Measurements from ENCODE around the gene HIRIP3.
"Not testable (repeated sequence)": the region's sequence is repeated elsewhere in the genome, so short reads cannot be mapped to it uniquely, and the experiment has no call there.

HIRIP3 gene

DNA sequence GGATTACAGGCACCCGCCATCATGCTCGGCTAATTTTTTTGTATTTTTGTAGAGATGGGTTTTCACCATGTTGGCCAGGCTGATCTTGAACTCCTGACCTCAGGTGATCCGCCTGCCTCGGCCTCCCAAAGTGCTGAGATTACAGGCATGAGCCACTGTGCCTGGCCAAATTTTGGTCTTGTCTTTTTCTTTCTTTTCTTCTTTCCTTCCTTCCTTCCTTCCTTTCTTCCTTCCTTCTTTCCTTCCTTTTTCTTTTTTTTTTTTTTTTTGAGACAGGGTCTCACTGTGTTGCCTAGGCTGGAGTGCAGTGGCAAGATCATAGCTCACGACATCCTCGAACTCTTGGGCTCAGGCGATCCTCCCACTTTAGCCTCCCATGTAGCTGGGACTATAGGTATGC, 20.0 kb upstream of the HIRIP3 start:
- not testable (repeated sequence) for DNase-seq

DNA sequence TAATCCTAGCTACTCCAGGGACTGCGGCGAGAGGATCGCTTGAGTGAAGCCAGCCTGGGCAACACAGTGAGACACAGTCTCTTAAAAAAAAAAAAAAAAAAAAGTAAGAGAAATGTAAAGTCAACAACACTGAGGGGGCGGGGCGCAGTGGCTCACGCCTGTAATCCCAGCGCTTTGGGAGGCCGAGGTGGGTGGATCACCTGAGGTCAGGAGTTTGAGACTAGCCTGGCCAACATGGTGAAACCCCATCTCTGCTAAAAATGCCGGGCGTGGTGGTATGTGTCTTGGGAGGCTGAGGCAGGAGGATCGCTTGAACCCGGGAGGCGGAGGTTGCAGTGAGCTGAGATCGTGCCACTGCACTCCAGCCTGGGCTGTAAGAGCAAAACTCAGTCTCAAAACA, 17.2 kb upstream of the HIRIP3 start:
- DNase-seq: not testable (repeated sequence)

GRCh38 chr16:30011714-30012504, 16.5 kb upstream of the HIRIP3 start:
- no peak for DNase-seq

- DNase-seq: no peak
Observed at GRCh38 chr16:30010844-30011713, 15.7 kb upstream of the HIRIP3 start, which contains the start of gene DOC2A. Gene DOC2A, minus strand, starts transcription at chr16:30011027. Its CDS starts 805 bp downstream, at chr16:30010222.

GRCh38 chr16:30009990-30010843, 14.8 kb upstream of the HIRIP3 start:
- DNase-seq: no peak

GRCh38 chr16:30009085-30009862, 13.9 kb upstream of the HIRIP3 start:
- no peak for DNase-seq

GRCh38 chr16:30007378-30007895, 12.0 kb upstream of the HIRIP3 start:
- DNase-seq: no peak

DNA sequence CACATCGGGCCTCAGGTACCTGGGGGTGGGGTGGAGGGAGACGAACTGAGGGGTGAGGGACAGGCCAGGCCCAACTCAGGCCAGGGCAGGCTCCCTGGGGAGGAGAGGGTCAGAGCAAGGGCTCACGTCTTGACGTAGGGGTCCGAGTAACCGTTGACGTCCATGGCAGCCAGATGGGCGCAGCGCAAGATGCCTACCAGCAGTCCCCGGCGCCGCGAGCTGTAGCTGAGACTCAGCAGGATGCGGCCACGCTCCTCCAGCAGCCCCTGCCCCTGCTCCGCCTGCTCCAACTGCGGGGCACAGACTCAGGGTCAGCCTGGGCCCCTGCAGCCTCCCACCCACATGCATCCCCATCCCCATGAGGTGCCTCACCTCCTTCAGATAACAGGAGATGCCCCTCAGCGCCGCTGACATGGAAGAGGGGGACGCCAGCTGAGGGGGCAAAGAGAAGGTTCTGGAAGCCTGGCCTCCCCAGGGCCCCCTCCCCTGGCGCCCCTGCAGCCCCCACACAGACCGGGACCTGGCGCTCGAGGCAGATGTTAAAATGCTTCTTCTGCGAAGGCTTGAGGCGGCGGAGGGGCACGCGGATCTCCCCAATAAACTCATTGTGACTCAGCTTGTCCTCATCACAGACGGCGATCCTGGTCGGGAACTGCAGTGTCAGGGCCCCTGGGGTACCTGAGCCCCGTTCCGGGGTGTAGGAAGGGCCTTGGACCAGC, 11.4 kb upstream of the HIRIP3 start:
- no peak for DNase-seq

- DNase-seq: no peak
Observed at GRCh38 chr16:30006095-30006473, 10.7 kb upstream of the HIRIP3 start.

- DNase-seq: no peak
Observed at GRCh38 chr16:30005341-30006094, 10.1 kb upstream of the HIRIP3 start.

DNA sequence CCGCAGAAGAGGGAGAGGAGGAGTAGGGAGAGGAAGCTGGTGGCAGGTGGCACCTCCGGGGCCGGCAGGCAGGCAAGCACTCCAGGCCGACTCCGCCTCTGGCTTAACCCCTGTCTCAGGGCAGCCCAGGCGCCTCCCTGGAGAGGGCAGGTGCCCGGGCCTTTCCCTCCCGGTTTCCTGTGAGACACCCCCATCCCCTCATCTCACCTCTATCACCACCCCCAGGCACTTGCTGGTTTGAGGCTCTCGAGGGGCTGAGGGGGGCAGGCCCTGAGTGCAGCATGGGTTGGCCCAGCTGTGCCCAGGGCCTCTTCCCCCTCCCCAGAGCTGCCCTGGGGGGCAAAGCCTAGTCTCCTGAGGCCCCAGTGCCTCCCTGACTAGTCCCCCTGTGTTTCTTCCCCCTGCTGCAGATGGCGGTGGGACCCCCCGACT, 9.4 kb upstream of the HIRIP3 start:
- no peak for DNase-seq

DNA sequence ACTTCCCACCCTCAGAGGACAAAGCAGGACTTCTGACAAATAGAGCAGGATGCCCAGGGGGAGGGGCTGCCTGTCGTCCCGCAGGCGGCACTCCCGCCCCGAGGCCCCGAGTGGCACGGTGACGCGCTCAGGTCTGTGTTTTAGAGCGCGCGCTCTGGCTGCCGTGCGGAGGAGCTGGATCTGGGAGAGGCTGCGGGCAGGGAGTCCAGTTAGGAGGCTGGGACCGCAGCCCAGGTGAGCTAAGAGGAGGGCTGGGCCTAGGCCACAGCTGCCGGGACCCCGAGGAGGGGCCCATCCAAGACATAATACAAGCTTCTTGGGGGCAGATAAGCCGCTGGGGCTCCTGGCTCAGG, 9.0 kb upstream of the HIRIP3 start:
- no peak for DNase-seq

GRCh38 chr16:30003670-30004423, 8.4 kb upstream of the HIRIP3 start:
- DNase-seq: no peak

DNA sequence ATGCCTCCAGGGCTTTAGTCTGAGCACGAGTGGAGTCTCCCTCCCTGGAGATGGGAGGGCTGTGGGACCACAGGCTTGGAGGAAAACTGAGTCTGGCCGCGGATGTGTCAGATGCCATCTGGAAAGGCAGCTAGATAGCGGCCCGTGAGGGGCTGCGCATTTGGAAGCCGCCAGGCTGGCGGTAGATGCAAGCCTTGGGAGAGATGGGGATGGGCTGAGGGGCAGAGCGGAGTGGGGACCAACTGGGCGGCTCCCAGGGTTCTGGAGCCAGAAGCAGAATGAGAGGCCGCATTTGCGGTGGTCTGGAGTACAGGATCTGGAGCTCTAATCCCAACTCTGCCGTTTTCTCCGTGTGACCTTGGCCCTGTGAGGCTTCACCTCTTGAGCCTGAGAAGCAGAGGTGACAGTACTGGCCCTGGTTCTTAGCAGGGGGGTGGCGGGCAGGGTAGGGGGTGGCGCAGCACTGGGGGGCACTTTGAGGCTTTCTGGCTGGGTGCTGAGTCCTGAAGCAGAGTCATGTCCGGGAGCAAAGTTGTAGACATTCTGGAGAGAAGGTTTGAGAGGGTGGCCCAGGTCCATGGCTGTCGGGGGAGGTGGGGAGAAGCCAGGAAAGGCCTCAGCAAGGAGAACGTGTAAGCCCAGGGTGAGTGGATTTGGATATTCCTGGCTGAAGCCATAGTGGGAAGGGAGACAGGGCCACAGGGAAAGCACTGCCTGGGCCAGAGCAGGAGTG, 7.4 kb upstream of the HIRIP3 start:
- no peak for DNase-seq

DNA sequence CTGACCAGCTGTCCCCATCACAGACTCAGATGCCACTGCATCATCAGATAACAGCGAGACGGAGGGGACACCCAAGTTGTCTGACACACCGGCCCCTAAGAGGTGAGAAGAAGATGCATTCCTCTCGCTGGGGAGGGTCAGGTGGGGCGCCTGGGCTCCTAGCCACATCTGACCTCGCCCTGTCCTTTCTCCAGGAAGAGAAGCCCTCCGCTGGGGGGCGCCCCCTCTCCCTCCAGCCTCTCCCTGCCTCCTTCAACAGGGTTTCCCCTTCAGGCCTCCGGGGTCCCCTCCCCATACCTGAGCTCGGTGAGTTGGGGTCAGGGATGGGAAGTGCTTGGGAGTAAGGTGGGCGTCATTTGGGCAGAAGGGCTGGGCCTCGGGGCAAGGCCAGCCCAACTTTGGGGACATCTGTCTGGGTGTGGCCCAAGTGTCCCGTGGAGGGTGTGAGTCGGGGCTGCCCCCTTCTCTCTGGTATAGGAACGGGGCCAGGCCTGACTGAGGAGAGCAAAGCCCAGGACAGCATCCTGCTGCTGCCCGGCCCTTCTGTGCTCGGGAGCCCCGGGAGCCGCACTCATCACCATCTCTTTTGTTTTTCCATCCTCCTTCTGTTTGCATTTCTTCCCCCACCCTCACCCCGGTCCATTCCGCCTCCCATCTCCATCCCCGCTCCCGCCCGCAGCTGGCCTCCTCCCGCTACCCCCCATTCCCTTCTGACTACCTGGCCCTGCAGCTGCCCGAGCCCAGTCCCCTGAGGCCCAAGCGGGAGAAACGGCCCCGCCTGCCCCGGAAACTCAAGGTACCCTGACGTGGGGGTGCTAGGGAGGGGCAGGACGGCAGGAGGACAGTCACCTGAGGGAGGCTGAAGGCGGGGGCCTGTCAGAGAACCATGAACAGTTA, 5.6 kb upstream of the HIRIP3 start:
- DNase-seq: no peak

DNA sequence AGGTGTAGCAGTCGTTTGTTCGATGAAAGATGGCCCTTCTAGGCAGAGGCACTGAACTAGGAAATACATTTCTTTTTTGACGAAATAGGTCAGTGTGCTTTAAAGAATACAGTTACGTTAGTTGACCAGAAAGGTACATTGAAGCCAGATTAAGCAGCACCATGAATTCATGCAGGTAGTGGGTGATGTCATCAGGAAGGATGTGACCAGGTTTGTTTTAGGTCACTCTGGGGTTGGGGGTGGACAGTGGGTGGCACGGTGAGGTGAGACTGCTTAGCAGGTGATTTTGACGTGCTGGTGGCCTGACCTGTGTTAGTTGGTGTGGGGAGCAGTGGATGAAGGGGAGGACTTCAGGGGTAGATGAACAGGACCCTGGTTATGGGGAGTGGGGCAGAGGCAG, 4.2 kb upstream of the HIRIP3 start:
- no peak for DNase-seq

GRCh38 chr16:29996766-29997250, 1.4 kb upstream of the HIRIP3 start:
- DNase-seq: no peak

All from NCI-H1048 (cell line).